Smooth muscle cell (in vitro differentiated cells): ENCODE results near the gene RESP18. TPM values are rescaled to one million over a fixed set of nuclear protein-coding genes. Genes with fewer than 3 reads are reported as not detected.

Experiments used
- DNase-seq: peaks from one replicate; lab custom pipeline; 2025; ENCODE audit not compliant: unreplicated experiment; lab: John Stamatoyannopoulos, UW
- H2AFZ ChIP-seq: fragments of 200-600 bp; sonication (generic); 2 replicates; pipeline ENCODE4 v1.6.0; 2016; ENCODE audit warnings: antibody characterized with exemption, low read depth, mild to moderate bottlenecking
- H3F3A ChIP-seq: fragments of 200-600 bp; sonication (generic); 2 replicates; pipeline ENCODE4 v1.6.0; 2017; ENCODE audit warnings: antibody characterized with exemption, low read depth
- H3K27ac ChIP-seq: fragments of 200-600 bp; sonication (generic); 2 replicates; pipeline ENCODE4 v1.5.1; 2016; ENCODE audit warnings: low read depth, mild to moderate bottlenecking
- H3K27me3 ChIP-seq: fragments of 200-600 bp; sonication (generic); 2 replicates; pipeline ENCODE4 v1.6.1; 2016; ENCODE audit warnings: low read depth, mild to moderate bottlenecking
- H3K36me3 ChIP-seq: fragments of 200-600 bp; sonication (generic); 2 replicates; pipeline ENCODE4 v1.5.1; 2016; ENCODE audit warnings: low read depth
- H3K4me1 ChIP-seq: fragments of 200-600 bp; sonication (generic); 2 replicates; pipeline ENCODE4 v1.5.1; 2016; ENCODE audit warnings: low read depth
- H3K4me2 ChIP-seq: fragments of 200-600 bp; sonication (generic); 2 replicates; pipeline ENCODE4 v1.6.0; 2016; ENCODE audit warnings: mild to moderate bottlenecking
- H3K4me3 ChIP-seq: fragments of 200-600 bp; sonication (generic); 2 replicates; pipeline ENCODE4 v1.5.1; 2016; ENCODE audit warnings: mild to moderate bottlenecking
- H3K79me2 ChIP-seq: fragments of 200-600 bp; sonication (generic); 2 replicates; pipeline ENCODE4 v1.6.0; 2016; ENCODE audit warnings: low read depth, mild to moderate bottlenecking
- H3K9ac ChIP-seq: fragments of 200-600 bp; sonication (generic); 2 replicates; pipeline ENCODE4 v1.6.0; 2016; ENCODE audit warnings: low read depth
- H3K9me3 ChIP-seq: fragments of 200-600 bp; sonication (generic); replicated peaks from 2 replicates; pipeline ENCODE4 v1.5.1; 2016; ENCODE audit warnings: low read depth
- H4K20me1 ChIP-seq: fragments of 200-600 bp; sonication (generic); 2 replicates; pipeline ENCODE4 v1.6.0; 2016; ENCODE audit warnings: low read depth
- WGBS: methylation state at CpG from one replicate; pipeline ENCODE4 v1.1.7; 2016; ENCODE audit warnings: low lambda C conversion rate; 5-methylcytosine and 5-hydroxymethylcytosine counted together
- polyA plus RNA-seq: library from polyadenylated mRNA; unstranded; fragments of >200 nt; fragmentation: Nextera tagmentation; extraction: Ambion mirVana; gene quantifications from 2 replicates; pipeline ENCODE4 v1.2.1, GENCODE V29; 2016
- total RNA-seq: library from RNA; depleted of rRNA; stranded (reverse); fragments of >200 nt; gene quantifications from 2 replicates; pipeline ENCODE4 v1.2.3, GENCODE V29; 2014
- TF ChIP-seq, protein P1 (sequence below): fragments of 200-600 bp; sonication (generic); IDR thresholded peaks from 2 replicates; pipeline ENCODE4 v1.5.1; 2017; ENCODE audit warnings: borderline replicate concordance, mild to moderate bottlenecking, antibody characterized with exemption; ENCODE audit not compliant: insufficient read depth, poor library complexity, severe bottlenecking

Gene RESP18
- total and polyA plus RNA-seq, 2 experiments from 2014 or later = not detected

DNA sequence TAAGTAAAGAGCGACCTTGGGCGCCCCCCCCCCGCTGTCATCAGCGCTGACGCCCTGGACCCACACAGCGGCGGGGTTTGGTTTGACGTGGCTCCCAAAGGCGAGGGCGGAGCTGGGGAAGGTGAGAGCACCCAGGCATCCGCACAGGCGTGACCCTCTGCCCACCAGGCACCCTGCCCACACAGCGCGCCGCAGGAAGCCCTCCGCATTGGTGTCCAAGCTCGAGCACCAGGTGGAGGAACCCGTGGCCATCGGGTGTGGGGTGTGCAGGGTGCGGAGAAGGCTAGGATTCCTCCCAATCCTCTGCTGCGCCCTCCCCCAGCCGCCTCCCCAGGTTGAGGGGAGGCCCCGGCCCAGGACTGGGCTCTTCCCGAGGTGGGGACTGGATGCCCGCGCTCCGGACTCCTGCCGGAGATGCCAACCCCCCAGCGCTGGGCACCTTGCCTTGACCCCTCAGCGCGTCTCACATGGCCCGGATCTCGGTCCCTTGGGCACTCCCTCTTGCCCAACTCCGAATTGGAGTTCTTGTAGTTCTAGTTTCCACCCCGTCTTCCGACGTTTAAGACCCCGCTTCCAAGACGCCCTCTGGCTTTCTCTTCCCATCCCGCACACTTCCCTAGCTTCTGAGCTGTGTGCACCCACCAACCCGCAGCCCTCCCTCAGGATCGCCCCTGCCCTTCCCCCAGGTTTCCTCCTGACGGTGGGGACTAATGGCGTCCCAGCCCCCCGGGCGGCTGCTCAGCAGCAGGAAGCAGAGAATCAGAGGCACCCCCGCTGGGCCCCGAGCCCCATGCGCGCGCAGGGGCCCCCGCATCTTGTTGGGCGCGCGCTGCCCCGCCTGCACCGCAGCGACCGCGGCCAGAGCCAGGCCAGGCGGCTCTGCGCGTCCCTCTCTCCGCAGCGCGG lies 25.9 kb upstream of the RESP18 start:
- Histone ChIP-seq H3K4me3 (peak overlapping the region; percentile 16), H3K9ac (no peak overlapping the region), H3F3A (no peaks in the 10 kb centered on the region), H3K79me2 (no peaks in the 10 kb centered on the region), H3K9me3 (no peaks in the 10 kb centered on the region), H3K4me2 (peak overlapping the region; percentile 75), H4K20me1 (no peaks in the 10 kb centered on the region), H3K27ac (no peak overlapping the region), H2AFZ (no peak overlapping the region), H3K36me3 (no peaks in the 10 kb centered on the region), H3K27me3 (peaks cover 74% of the 10 kb centered on the region), H3K4me1 (peaks cover 6% of the 10 kb centered on the region)
- TF ChIP-seq, protein P1, sequence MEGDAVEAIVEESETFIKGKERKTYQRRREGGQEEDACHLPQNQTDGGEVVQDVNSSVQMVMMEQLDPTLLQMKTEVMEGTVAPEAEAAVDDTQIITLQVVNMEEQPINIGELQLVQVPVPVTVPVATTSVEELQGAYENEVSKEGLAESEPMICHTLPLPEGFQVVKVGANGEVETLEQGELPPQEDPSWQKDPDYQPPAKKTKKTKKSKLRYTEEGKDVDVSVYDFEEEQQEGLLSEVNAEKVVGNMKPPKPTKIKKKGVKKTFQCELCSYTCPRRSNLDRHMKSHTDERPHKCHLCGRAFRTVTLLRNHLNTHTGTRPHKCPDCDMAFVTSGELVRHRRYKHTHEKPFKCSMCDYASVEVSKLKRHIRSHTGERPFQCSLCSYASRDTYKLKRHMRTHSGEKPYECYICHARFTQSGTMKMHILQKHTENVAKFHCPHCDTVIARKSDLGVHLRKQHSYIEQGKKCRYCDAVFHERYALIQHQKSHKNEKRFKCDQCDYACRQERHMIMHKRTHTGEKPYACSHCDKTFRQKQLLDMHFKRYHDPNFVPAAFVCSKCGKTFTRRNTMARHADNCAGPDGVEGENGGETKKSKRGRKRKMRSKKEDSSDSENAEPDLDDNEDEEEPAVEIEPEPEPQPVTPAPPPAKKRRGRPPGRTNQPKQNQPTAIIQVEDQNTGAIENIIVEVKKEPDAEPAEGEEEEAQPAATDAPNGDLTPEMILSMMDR = no peak
- 10% methylated on average over 54 of the region's 66 CpGs for WGBS
- no peak for DNase-seq

GRCh38 chr2:219356834-219357233 lies 24.3 kb upstream of the RESP18 start:
- Histone ChIP-seq H3F3A (no peaks in the 10 kb centered on the region), H3K27me3 (peaks cover 74% of the 10 kb centered on the region), H3K9ac (no peak overlapping the region), H3K79me2 (no peaks in the 10 kb centered on the region), H3K36me3 (no peaks in the 10 kb centered on the region), H3K4me3 (no peak overlapping the region), H3K4me2 (no peak overlapping the region), H3K27ac (no peak overlapping the region), H3K4me1 (peaks cover 6% of the 10 kb centered on the region), H4K20me1 (no peaks in the 10 kb centered on the region), H2AFZ (no peak overlapping the region), H3K9me3 (no peaks in the 10 kb centered on the region)
- 78% methylated on average over 1 of the region's 1 CpG for WGBS
- DNase-seq = no peak
- TF ChIP-seq, protein P1 = no peak

DNA sequence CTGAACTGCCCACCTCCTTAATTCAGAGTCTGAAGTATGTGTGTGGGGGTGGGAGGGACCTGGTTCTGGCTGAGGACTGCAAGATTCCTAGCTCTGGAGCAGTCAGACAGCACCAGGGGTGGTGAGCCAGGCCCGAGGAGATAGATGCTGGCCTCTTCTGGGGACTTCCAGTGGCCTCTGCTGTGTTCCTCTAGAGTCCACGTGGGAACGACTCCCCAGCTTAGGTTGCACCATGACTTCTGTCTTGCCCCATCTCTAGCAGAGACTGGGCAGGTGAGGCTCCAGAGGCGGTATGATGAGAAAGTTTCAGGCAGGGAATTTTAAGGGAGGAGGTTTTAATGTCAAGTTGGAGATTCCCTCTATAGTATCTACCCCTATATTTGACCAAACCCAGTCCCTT lies 22.0 kb upstream of the RESP18 start:
- H3K36me3 ChIP-seq = no peaks in the 10 kb centered on the region
- 77% methylated on average over 4 of the region's 4 CpGs for WGBS
- no peak for DNase-seq

More for the DNA sequence above, 22.0 kb upstream of the RESP18 start:
- Histone ChIP-seq H3K27me3 (peaks cover 54% of the 10 kb centered on the region), H3K4me3 (no peak overlapping the region), H3K4me1 (peaks cover 11% of the 10 kb centered on the region), H3K79me2 (no peaks in the 10 kb centered on the region), H3K4me2 (no peak overlapping the region), H2AFZ (no peak overlapping the region), H3F3A (no peaks in the 10 kb centered on the region), H4K20me1 (no peaks in the 10 kb centered on the region), H3K9me3 (no peaks in the 10 kb centered on the region), H3K27ac (no peak overlapping the region), H3K9ac (no peak overlapping the region)
- TF ChIP-seq, protein P1 = no peak
